Testis (tissue), 3 donors: ENCODE measurements around the gene SDS. TPM values are rescaled to one million over a fixed set of nuclear protein-coding genes. Genes with fewer than 3 reads are reported as not detected.
A peak's percentile ranks its signal among the peaks of the same experiment; 100 is the strongest.

Source experiments
- DNase-seq: peaks from one replicate; pipeline ENCODE4 v3.0.0-alpha.2; 2019
- H3K27ac ChIP-seq, 2 donors: fragments of 200-600 bp; sonication (generic); one replicate each; pipeline ENCODE4 v1.5.1; 2019
- H3K27me3 ChIP-seq: fragments of 200-600 bp; sonication (generic); one replicate; pipeline ENCODE4 v1.5.1; 2019
- H3K36me3 ChIP-seq: fragments of 200-600 bp; sonication (generic); one replicate; pipeline ENCODE4 v1.5.1; 2017; ENCODE audit warnings: low read depth; ENCODE audit errors: missing control alignments
- H3K4me1 ChIP-seq: fragments of 200-600 bp; sonication (generic); one replicate; pipeline ENCODE4 v1.5.1; 2019
- H3K4me3 ChIP-seq, 2 donors: fragments of 200-600 bp; sonication (generic); one replicate each; pipeline ENCODE4 v1.5.1; 2017 to 2019
- H3K9me3 ChIP-seq: fragments of 200-600 bp; sonication (generic); one replicate; pipeline ENCODE4 v1.5.1; 2017
- CTCF ChIP-seq, 3 experiments: fragments of 450-650 bp in 2 of 3; fragments of 200-600 bp in 1 of 3; sonication (generic) in 1 of 3; IDR thresholded peaks; one replicate each; pipeline ENCODE4 v1.5.1; 2016 to 2019; ENCODE audit warnings: antibody characterized with exemption in 3 of 3, mild to moderate bottlenecking in 2 of 3, moderate library complexity in 1 of 3
- POLR2A ChIP-seq: fragments of 450-650 bp; IDR thresholded peaks from one replicate; pipeline ENCODE4 v1.6.1; 2017; ENCODE audit warnings: antibody characterized with exemption, mild to moderate bottlenecking, moderate library complexity
- WGBS, 2 donors: methylation state at CpG; one replicate each; pipeline ENCODE4 v1.1.5; 2018; 5-methylcytosine and 5-hydroxymethylcytosine counted together
- intact Hi-C: fragments of 100-400 bp; cut with DNase I; formaldehyde crosslinking; loops from one replicate; pipeline ENCODE4 v1.15.1; 2023; ENCODE audit warnings: low total_unique reads
- polyA plus RNA-seq: library from polyadenylated mRNA; stranded (reverse); fragments of 350-450 nt; fragmentation: Illumina TruSeq; extraction: RNeasy Lipid Tissue Mini Kit (QIAGEN cat#74804); gene quantifications from one replicate; pipeline ENCODE4 v1.2.3, GENCODE V29; 2014; ENCODE audit warnings: low read depth, low replicate concordance; ENCODE audit not compliant: insufficient read depth
- total RNA-seq, 2 donors: library from RNA; depleted of rRNA; stranded (reverse); fragments of >200 nt; gene quantifications; one replicate each; pipeline ENCODE4 v1.2.3, GENCODE V29; 2016

The SDS gene
- total and polyA plus RNA-seq, 3 donors from 2014 or later, result 0.34 to 0.93 TPM; not detected in 1

GRCh38 chr12:113413488-113413939 is 9.8 kb upstream of the SDS start:
- TF ChIP-seq CTCF (IDR thresholded peaks at IDR 0.05) (no peak), POLR2A (no peak)
- DNase-seq, result no peak
- no peaks in the 10 kb centered on the region for H3K9me3 ChIP-seq
- intact Hi-C loops, result no loop called here
- no peaks in the 10 kb centered on the region for H3K4me1 ChIP-seq
- WGBS, 2 donors, result 65 to 72% methylated on average over 11 of the region's 11 CpGs
- H3K27ac ChIP-seq, result no peak overlapping the region
- H3K36me3 ChIP-seq, result no peaks in the 10 kb centered on the region
- no peak overlapping the region for H3K4me3 ChIP-seq
- no peaks in the 10 kb centered on the region for H3K27me3 ChIP-seq

GRCh38 chr12:113409462-113410124 is 5.9 kb upstream of the SDS start:
- 74 to 81% methylated on average over 5 to 9 of the region's 9 CpGs for WGBS, 2 donors
- no peaks in the 10 kb centered on the region for H3K27me3 ChIP-seq
- no peaks in the 10 kb centered on the region for H3K9me3 ChIP-seq
- H3K4me3 ChIP-seq, result no peak overlapping the region
- intact Hi-C loops, result no loop called here
- DNase-seq, result no peak
- H3K4me1 ChIP-seq, result no peaks in the 10 kb centered on the region
- H3K36me3 ChIP-seq, result no peaks in the 10 kb centered on the region
- TF ChIP-seq CTCF (IDR thresholded peaks at IDR 0.05) (no peak), POLR2A (no peak)
- H3K27ac ChIP-seq, result no peak overlapping the region

GRCh38 chr12:113408756-113409298 is 5.1 kb upstream of the SDS start:
- DNase-seq, result no peak
- TF ChIP-seq CTCF (IDR thresholded peaks at IDR 0.05) (no peak), POLR2A (no peak)
- intact Hi-C loops, result no loop called here
- H3K9me3 ChIP-seq, result no peaks in the 10 kb centered on the region
- WGBS, 2 donors, result 92 to 93% methylated on average over 11 of the region's 11 CpGs
- no peaks in the 10 kb centered on the region for H3K27me3 ChIP-seq
- H3K4me1 ChIP-seq, result no peaks in the 10 kb centered on the region
- no peak overlapping the region for H3K4me3 ChIP-seq
- no peak overlapping the region for H3K27ac ChIP-seq
- H3K36me3 ChIP-seq, result no peaks in the 10 kb centered on the region

GRCh38 chr12:113407931-113408600 is 4.4 kb upstream of the SDS start:
- TF ChIP-seq POLR2A, result no peak
- no peak for TF ChIP-seq CTCF (IDR thresholded peaks at IDR 0.05)
- Histone ChIP-seq H3K27ac (no peak overlapping the region), H3K4me3 (no peak overlapping the region), H3K36me3 (no peaks in the 10 kb centered on the region), H3K4me1 (no peaks in the 10 kb centered on the region), H3K9me3 (no peaks in the 10 kb centered on the region), H3K27me3 (no peaks in the 10 kb centered on the region)
- 60 to 67% methylated on average over 6 of the region's 6 CpGs for WGBS, 2 donors
- intact Hi-C loops, result no loop called here
- DNase-seq, result peak; percentile 33
